T-helper 2 cell treated with Interferon-gamma antibody and Interleukin-4, amounts not matched to agents 5 μg/mL and 100 μg/mL, for 36 hours (primary cell): ENCODE data around the gene GRB14.
"Not testable (repeated sequence)": the region's sequence is repeated elsewhere in the genome, so short reads cannot be mapped to it uniquely, and the experiment has no call there.

ENCODE experiments used
- DNase-seq: peaks from one replicate; pipeline ENCODE4 v3.0.0; 2021; ENCODE audit warnings: low spot score
- H3K27ac Mint-ChIP-seq: one replicate; pipeline ENCODE4 v1.8.0; 2021; ENCODE audit warnings: mild to moderate bottlenecking, mixed read lengths
- H3K27me3 Mint-ChIP-seq: one replicate; pipeline ENCODE4 v1.8.0; 2021; ENCODE audit warnings: low read depth, mixed read lengths
- H3K36me3 Mint-ChIP-seq: one replicate; pipeline ENCODE4 v1.8.0; 2021; ENCODE audit warnings: low read depth, mixed read lengths
- H3K4me1 Mint-ChIP-seq: one replicate; pipeline ENCODE4 v1.8.0; 2021; ENCODE audit warnings: low read depth, mixed read lengths
- H3K4me3 Mint-ChIP-seq: one replicate; pipeline ENCODE4 v1.8.0; 2022; ENCODE audit warnings: mild to moderate bottlenecking, moderate library complexity, mixed read lengths
- H3K9me3 Mint-ChIP-seq: one replicate; pipeline ENCODE4 v1.8.0; 2021; ENCODE audit warnings: mixed read lengths

The GRB14 gene

DNA sequence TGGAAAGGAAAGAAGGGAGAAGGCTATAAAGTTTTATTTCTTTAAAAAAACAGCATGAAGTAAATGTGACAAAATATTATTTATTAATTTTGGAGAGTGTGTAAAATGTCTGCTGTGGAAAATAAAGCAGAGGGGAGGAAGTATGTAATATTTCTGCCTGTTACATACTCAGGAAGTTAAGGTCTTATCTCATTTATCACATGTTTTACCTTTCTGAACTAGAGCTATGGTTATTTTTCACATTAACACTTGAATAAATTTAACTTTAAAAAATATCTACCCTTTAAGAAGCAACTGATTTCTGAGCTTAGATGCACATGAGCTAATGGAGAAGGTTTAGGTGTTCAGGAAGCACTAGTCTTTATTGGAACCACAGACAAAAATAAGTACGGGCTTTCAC, 148.3 kb downstream of the GRB14 start:
- no peak overlapping the region for H3K4me3 Mint-ChIP-seq
- DNase-seq = no peak
- H3K27me3 Mint-ChIP-seq = no peaks in the 10 kb centered on the region
- no peaks in the 10 kb centered on the region for H3K4me1 Mint-ChIP-seq
- H3K27ac Mint-ChIP-seq = no peak overlapping the region
- H3K36me3 Mint-ChIP-seq = no peaks in the 10 kb centered on the region
- H3K9me3 Mint-ChIP-seq = no peaks in the 10 kb centered on the region

DNA sequence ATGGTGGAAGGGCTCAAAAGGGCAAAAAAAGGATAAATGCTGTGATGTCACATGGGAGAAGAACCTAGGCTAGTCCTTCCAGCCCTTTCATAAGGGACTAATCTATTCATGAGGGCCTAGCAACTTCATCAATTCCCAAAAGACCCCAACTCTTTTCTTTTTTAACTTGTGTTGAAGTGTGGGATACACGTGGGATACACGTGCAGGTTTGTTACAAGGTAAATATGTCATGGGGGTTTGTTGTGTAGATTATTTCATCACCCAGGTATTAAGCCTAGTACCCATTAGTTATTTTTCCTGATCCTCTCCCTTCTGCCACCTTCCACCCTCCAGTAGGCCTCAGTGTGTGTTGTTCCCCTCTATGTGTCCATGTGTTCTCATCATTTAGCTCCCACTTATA, 156.2 kb downstream of the GRB14 start:
- H3K4me3 Mint-ChIP-seq, H3K27ac Mint-ChIP-seq, H3K36me3 Mint-ChIP-seq, H3K27me3 Mint-ChIP-seq, H3K4me1 Mint-ChIP-seq, DNase-seq, H3K9me3 Mint-ChIP-seq: not testable (repeated sequence)

DNA sequence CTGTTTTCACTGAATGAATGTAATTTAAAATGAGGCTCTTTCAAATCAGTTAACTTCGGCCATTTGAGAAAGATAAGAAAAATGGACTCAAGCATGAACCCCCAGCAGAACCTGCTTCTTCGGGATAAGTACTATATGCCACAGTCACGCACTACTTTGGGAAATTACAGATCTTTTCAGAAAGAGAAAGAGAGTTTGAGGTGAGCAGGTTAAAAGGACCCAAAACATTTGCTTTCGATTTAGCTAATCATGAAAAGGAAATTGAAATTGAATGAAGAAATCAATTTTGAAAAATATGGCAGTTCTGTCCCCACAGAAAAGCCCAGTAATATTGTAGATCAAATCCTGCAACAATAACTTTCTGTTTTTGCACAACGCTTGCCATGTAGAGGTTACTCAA, 156.9 kb downstream of the GRB14 start:
- H3K9me3 Mint-ChIP-seq = peaks cover 6% of the 10 kb centered on the region
- no peak overlapping the region for H3K4me3 Mint-ChIP-seq
- DNase-seq = no peak
- H3K4me1 Mint-ChIP-seq = no peaks in the 10 kb centered on the region
- H3K27ac Mint-ChIP-seq = no peak overlapping the region
- no peaks in the 10 kb centered on the region for H3K27me3 Mint-ChIP-seq
- H3K36me3 Mint-ChIP-seq = no peaks in the 10 kb centered on the region

DNA sequence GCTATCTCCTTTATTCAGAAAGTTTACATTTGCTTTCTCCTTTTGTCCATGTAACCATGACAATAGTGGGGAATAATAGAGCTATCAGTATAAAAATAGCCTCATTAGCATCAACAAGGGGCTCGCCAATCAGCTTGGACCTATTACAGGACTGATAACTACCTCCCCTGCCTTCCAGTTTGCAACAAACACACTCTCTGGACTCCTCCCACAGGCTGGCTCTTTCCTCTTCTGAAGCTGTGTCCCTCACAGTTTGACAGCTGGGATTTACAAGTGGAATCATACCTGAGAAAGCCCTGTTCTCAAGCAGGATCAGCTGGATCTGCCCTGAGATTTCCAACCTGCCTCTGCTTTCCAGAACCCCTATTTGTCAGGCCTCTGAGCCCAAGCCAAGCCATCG, 162.5 kb downstream of the GRB14 start:
- Mint-ChIP-seq H3K4me1 (no peaks in the 10 kb centered on the region), H3K27me3 (no peaks in the 10 kb centered on the region), H3K4me3 (no peak overlapping the region), H3K27ac (no peak overlapping the region), H3K9me3 (peaks cover 6% of the 10 kb centered on the region), H3K36me3 (no peaks in the 10 kb centered on the region)
- DNase-seq = no peak

DNA sequence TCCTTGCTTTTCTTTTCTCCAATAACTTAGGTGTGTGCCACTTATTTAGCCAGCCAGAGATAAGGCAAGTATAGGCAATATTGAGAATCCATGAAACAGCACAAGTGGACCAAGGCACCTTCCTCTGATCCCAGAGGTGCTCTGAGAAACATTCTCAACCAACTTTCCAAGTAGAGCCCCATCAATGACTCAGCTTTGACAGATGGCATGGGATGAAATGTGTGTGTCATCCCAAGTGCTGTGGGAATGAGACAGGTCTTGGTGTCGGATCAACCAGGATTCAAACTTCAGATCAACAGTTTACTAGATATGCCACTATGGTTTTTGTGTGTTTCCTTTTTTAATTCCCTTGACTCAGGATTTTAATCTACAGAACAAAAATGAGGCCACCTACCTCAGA, 164.0 kb downstream of the GRB14 start:
- H3K36me3 Mint-ChIP-seq = no peaks in the 10 kb centered on the region
- DNase-seq = no peak
- H3K4me3 Mint-ChIP-seq = no peak overlapping the region
- H3K9me3 Mint-ChIP-seq = peaks cover 6% of the 10 kb centered on the region
- no peaks in the 10 kb centered on the region for H3K27me3 Mint-ChIP-seq
- H3K4me1 Mint-ChIP-seq = no peaks in the 10 kb centered on the region
- no peak overlapping the region for H3K27ac Mint-ChIP-seq

DNA sequence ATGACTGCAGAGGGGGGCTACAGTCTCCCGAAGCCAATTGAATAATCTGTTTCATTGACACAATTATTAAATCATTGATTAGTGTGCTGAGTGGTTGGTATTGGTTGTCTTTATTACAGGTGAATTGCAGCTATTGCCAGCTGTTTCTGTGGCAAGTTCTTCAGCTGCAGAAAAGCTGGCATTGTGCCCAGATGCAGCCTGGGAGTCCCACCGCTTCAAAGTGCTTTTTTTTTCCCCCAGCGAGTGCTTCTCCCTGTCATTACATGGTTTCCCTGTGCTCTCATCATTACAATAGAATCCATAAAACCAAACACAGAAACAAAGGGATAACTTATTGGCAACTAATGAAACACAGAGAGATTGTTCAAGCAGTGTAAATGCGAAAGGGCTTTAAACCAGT, 164.7 kb downstream of the GRB14 start:
- no peaks in the 10 kb centered on the region for H3K27me3 Mint-ChIP-seq
- no peak overlapping the region for H3K4me3 Mint-ChIP-seq
- H3K9me3 Mint-ChIP-seq = no peaks in the 10 kb centered on the region
- no peaks in the 10 kb centered on the region for H3K4me1 Mint-ChIP-seq
- DNase-seq = no peak
- H3K27ac Mint-ChIP-seq = no peak overlapping the region
- H3K36me3 Mint-ChIP-seq = no peaks in the 10 kb centered on the region

DNA sequence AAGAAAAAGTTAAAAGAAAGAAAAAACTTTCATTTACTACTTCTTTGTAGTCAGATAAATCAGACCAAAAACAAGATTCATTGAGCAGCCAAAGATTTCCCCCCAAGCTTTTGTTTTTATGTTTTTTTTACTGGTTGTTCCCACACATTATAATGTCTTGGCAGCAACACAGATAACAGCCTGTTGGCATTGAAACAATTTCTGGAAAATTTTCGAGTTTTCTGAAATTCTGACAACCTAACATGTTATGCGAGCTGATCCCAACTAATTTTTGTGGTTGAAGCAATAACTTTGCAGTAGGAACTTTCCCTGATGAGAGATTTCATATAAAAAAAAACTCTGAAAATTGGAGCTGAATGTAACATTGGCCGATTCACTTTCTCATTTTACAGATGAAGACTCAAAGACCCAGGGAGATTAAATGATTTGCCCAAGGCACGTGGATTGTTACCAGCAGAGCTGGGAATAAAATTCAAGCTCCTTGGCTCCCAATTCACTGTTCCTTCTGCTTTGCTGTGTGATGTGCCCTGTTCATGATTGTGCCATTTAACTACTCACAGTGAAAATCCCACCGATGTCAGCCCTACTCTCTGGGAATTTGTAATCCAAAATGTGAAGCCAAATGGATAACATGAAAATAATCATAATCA, 167.5 kb downstream of the GRB14 start:
- Mint-ChIP-seq H3K9me3 (no peaks in the 10 kb centered on the region), H3K36me3 (no peaks in the 10 kb centered on the region), H3K4me3 (no peak overlapping the region), H3K27ac (no peak overlapping the region), H3K27me3 (no peaks in the 10 kb centered on the region), H3K4me1 (no peaks in the 10 kb centered on the region)
- no peak for DNase-seq

DNA sequence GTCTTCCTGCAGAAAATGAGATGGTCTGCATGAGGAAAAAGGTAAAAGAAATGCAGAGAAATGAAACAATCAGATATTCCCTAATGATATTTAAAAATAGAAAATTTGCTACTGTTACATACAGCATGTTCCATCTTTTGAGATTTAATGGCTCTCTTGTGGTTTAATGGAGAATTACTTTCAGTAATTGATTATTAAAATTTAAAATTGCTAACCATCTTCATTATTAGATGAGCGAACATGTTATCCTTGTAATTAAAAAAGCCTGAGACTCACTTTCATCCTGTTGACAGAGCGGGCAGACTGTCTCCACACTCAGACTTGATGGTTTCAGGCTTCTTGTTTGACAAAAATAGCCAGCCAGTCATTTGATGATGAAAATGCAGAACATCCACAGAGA, 171.0 kb downstream of the GRB14 start:
- Mint-ChIP-seq H3K9me3 (no peaks in the 10 kb centered on the region), H3K4me3 (no peak overlapping the region), H3K4me1 (no peaks in the 10 kb centered on the region), H3K36me3 (no peaks in the 10 kb centered on the region), H3K27me3 (no peaks in the 10 kb centered on the region), H3K27ac (no peak overlapping the region)
- no peak for DNase-seq

DNA sequence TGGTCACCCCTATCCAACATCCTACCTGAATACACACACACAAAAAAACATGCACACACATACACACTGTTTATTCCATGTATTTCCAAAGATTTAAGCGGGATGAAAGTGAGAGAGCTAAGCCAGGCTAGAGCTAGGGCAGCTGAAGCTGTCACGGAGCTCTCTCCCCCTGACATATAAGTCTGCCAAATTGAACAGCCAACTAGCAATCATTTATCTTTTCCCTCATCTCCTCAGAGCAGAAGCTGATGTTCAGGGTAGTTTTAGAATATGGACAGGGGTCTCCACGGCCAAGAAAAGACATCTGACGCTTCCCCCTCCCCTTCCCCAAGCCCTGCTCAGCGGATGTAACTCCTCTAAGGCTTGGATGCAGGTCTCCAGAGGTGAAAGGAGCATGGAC, 171.6 kb downstream of the GRB14 start:
- Mint-ChIP-seq H3K27me3 (no peaks in the 10 kb centered on the region), H3K4me1 (no peaks in the 10 kb centered on the region), H3K9me3 (no peaks in the 10 kb centered on the region), H3K36me3 (no peaks in the 10 kb centered on the region), H3K27ac (no peak overlapping the region), H3K4me3 (no peak overlapping the region)
- DNase-seq = no peak

DNA sequence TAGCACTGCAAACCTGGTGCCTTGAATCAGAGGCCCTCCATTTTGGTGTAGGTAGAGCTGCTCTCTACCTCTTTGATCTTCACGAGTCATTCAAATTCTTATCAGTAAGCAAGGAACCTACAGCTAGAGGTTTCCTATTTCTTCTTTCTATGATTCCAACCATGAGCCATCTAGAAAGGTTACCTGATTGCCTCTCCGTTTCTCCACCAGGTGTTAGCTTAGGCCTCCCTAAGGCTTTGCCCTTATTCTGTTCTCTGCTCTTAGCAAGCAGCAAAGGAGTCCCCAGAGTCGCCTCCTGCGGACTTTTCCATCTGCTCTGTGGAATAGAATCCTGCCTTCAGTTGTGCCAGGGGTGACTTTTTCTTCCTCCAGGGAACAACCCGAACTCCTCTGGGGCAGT, 173.6 kb downstream of the GRB14 start:
- Mint-ChIP-seq H3K27ac (no peak overlapping the region), H3K9me3 (no peaks in the 10 kb centered on the region), H3K4me1 (no peaks in the 10 kb centered on the region), H3K4me3 (no peak overlapping the region), H3K27me3 (no peaks in the 10 kb centered on the region), H3K36me3 (no peaks in the 10 kb centered on the region)
- DNase-seq = no peak
